Lung microvascular endothelial cell (primary cell): ENCODE data around the gene HORMAD2. TPM values are rescaled to one million over a fixed set of nuclear protein-coding genes. Genes with fewer than 3 reads are reported as not detected.
A peak's percentile ranks its signal among the peaks of the same experiment; 100 is the strongest.

ENCODE experiments used
- DNase-seq, 2 donors: peaks; one replicate each; pipeline versions ENCODE4 v3.0.0 to v3.0.0-alpha.2; 2010; ENCODE audit warnings: low read depth in 2 of 2
- total RNA-seq: library from RNA; depleted of rRNA; stranded (reverse); fragments of >200 nt; gene quantifications from 2 replicates; pipeline ENCODE4 v1.2.1, GENCODE V29; 2014

HORMAD2 gene
- total RNA-seq, 1 donor from 2014 or later: not detected

- DNase-seq: no peak
Observed at GRCh38 chr22:30225220-30225927, 145.1 kb downstream of the HORMAD2 start.

GRCh38 chr22:30226192-30226832, 146.0 kb downstream of the HORMAD2 start:
- peak in 1 of 2 donors; percentile 78 for DNase-seq

Other genes starting within 250 kb of the HORMAD2 start
- gene ASCC2, start 242.2 kb upstream of the HORMAD2 start, total RNA-seq: 18.1 and 23.0 TPM in 2 replicates
- 16.8 and 28.4 TPM in 2 replicates for gene MTMR3, start 197.3 kb upstream of the HORMAD2 start, total RNA-seq
- gene LIF, start 166.3 kb downstream of the HORMAD2 start, total RNA-seq: 0.20 and 0.22 TPM in 2 replicates
- not detected in 2 replicates for gene OSM, start 186.4 kb downstream of the HORMAD2 start, total RNA-seq
- gene CASTOR1, start 209.0 kb downstream of the HORMAD2 start, total RNA-seq: 5.0 and 6.5 TPM in 2 replicates
- 5.9 and 8.9 TPM in 2 replicates for gene TBC1D10A, start 246.5 kb downstream of the HORMAD2 start, total RNA-seq